Gastroesophageal sphincter (tissue), 4 donors: ENCODE measurements around the gene C9orf78. TPM values are rescaled to one million over a fixed set of nuclear protein-coding genes. Genes with fewer than 3 reads are reported as not detected.
A peak's percentile ranks its signal among the peaks of the same experiment; 100 is the strongest.

Experiments
- ATAC-seq: fragments of 150-250 bp; one replicate; pipeline ENCODE4 v1.9.1; 2016; ENCODE audit warnings: mild to moderate bottlenecking, moderate library complexity
- H3K27ac ChIP-seq, 4 donors: fragments of 200-600 bp; sonication (generic) in 3 of 4; 1 replicate in 3 of 4; 2 replicates in 1 of 4; pipeline ENCODE4 v1.5.1; 2016 to 2019
- H3K27me3 ChIP-seq: fragments of 200-600 bp; sonication (generic); one replicate; pipeline ENCODE4 v1.5.1; 2019
- H3K36me3 ChIP-seq, 2 donors: fragments of 200-600 bp; sonication (generic); one replicate each; pipeline ENCODE4 v1.5.1; 2019; ENCODE audit warnings: control low read depth in 1 of 2
- H3K4me1 ChIP-seq, 3 donors: fragments of 200-600 bp; sonication (generic); 1 replicate in 2 of 3; 2 replicates in 1 of 3; pipeline ENCODE4 v1.5.1; 2016 to 2019; ENCODE audit warnings: control low read depth in 2 of 3
- H3K4me3 ChIP-seq, 2 donors: fragments of 200-600 bp; sonication (generic); one replicate each; pipeline ENCODE4 v1.5.1; 2019; ENCODE audit warnings: mild to moderate bottlenecking in 1 of 2, moderate library complexity in 1 of 2
- H3K9me3 ChIP-seq, 3 donors: fragments of 200-600 bp; sonication (generic); one replicate each; pipeline ENCODE4 v1.5.1; 2017 to 2019; ENCODE audit warnings: control low read depth in 2 of 3
- EP300 ChIP-seq: sonication (generic); formaldehyde crosslinking; IDR thresholded peaks from one replicate; pipeline ENCODE4 v1.6.1; 2017; ENCODE audit warnings: antibody characterized with exemption, mild to moderate bottlenecking
- POLR2A ChIP-seq, 2 donors: fragments of 450-650 bp; IDR thresholded peaks; one replicate each; pipeline ENCODE4 v1.6.1; 2017; ENCODE audit warnings: antibody characterized with exemption in 2 of 2, mild to moderate bottlenecking in 2 of 2, moderate library complexity in 1 of 2
- POLR2AphosphoS5 ChIP-seq: sonication (generic); formaldehyde crosslinking; IDR thresholded peaks from one replicate; pipeline ENCODE4 v1.6.1; 2017; ENCODE audit warnings: antibody characterized with exemption
- WGBS, 2 donors: methylation state at CpG; one replicate each; pipeline ENCODE4 v1.1.5; 2018; ENCODE audit warnings: low coverage in 1 of 2; 5-methylcytosine and 5-hydroxymethylcytosine counted together
- total RNA-seq, 4 donors: library from RNA; depleted of rRNA; stranded (reverse); fragments of >200 nt; gene quantifications; one replicate each; pipeline ENCODE4 v1.1.0, GENCODE V29; 2016
- TF ChIP-seq, protein P1 (sequence below), 4 experiments: fragments of 200-600 bp in 2 of 4; fragments of 450-650 bp in 2 of 4; sonication (generic) in 1 of 4; IDR thresholded peaks; one replicate each; pipeline ENCODE4 v1.5.1; 2017 to 2019; ENCODE audit warnings: antibody characterized with exemption in 4 of 4, mild to moderate bottlenecking in 2 of 4, moderate library complexity in 2 of 4

The C9orf78 gene
- total RNA-seq, 4 donors from 2014 or later: 59.9 to 113 (median 85.0) TPM

DNA sequence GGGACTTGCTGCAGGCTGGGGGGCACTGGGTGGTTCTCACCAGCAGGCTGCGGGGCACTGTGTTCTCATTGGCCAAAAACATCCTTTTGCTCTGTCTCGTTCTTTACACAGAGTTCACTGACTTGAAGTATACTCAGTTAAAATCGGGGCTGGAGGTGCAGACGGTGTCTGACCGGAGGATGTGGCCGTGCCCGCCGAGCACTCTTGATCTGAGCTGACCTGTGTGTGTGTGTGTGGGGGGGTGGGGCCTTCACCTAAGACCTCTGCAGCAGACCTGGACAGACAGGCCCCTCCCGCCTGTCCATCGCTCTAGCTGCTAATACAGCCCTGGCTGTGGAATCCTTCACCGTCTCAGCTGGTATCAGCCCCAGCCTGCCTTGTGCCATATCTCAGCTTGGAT lies 25.0 kb downstream of the C9orf78 start:
- H3K9me3 ChIP-seq: no peaks in the 10 kb centered on the region
- no peak for ATAC-seq
- no peaks in the 10 kb centered on the region for H3K4me1 ChIP-seq
- peaks cover 0 to 87% of the 10 kb centered on the region in 2 donors for H3K36me3 ChIP-seq
- no peak overlapping the region for H3K4me3 ChIP-seq
- 82% methylated on average over 3 of the region's 11 CpGs; no CpG with 5 or more reads in 1 of the 2 donors for WGBS, 2 donors
- H3K27ac ChIP-seq: no peak overlapping the region
- H3K27me3 ChIP-seq: no peaks in the 10 kb centered on the region
- no peak for TF ChIP-seq POLR2AphosphoS5
- TF ChIP-seq, protein P1, sequence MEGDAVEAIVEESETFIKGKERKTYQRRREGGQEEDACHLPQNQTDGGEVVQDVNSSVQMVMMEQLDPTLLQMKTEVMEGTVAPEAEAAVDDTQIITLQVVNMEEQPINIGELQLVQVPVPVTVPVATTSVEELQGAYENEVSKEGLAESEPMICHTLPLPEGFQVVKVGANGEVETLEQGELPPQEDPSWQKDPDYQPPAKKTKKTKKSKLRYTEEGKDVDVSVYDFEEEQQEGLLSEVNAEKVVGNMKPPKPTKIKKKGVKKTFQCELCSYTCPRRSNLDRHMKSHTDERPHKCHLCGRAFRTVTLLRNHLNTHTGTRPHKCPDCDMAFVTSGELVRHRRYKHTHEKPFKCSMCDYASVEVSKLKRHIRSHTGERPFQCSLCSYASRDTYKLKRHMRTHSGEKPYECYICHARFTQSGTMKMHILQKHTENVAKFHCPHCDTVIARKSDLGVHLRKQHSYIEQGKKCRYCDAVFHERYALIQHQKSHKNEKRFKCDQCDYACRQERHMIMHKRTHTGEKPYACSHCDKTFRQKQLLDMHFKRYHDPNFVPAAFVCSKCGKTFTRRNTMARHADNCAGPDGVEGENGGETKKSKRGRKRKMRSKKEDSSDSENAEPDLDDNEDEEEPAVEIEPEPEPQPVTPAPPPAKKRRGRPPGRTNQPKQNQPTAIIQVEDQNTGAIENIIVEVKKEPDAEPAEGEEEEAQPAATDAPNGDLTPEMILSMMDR (IDR thresholded peaks at IDR 0.05): no peak
- no peak for TF ChIP-seq EP300
- TF ChIP-seq POLR2A (IDR thresholded peaks at IDR 0.05): no peak

DNA sequence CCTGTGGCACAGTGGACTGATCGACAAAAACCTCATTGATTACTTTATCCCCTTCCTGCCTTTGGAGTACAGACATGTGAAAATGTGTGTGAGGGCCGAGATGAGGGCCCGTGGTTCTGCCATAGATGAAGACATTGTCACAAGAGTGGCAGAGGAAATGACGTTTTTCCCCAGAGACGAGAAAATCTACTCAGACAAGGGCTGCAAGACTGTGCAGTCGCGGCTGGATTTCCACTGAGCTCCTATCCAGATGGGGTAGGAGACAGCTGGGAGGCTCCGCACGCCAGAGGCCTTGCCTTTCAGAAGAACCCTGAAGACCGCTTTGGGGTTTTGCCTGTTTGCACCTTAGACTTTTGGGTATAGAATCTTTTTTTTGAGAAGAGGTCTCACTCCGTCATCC lies 25.7 kb downstream of the C9orf78 start:
- ATAC-seq: no peak
- Histone ChIP-seq H3K36me3 (peaks cover 0 to 85% of the 10 kb centered on the region in 2 donors), H3K4me1 (peaks cover 0 to 3% (median under 1%) of the 10 kb centered on the region in 3 donors), H3K27ac (no peak overlapping the region), H3K27me3 (no peaks in the 10 kb centered on the region), H3K4me3 (no peak overlapping the region), H3K9me3 (no peaks in the 10 kb centered on the region)
- 84 to 85% methylated on average over 10 to 11 of the region's 11 CpGs for WGBS, 2 donors
- TF ChIP-seq, protein P1 (IDR thresholded peaks at IDR 0.05): no peak

DNA sequence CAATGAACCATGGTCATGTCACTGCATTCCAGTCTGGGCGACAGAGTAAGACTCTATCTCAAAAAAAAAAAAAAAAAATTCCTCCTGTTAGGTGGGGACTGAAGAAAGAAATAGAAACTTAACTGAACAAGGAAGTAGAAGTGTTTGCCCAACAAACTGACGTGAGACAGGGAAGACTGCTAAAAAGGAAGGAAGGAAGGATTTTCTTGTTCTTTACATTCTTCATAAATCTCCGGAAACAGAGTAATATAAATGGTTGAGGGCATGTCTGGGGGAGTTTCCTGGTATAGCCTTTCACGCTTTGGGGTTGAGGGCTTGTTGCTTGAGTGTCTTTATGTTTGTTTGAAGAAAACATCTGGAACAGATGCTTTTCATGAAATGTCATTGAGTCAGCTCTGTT lies 29.0 kb downstream of the C9orf78 start:
- H3K36me3 ChIP-seq: peaks cover 0 to 57% of the 10 kb centered on the region in 2 donors
- peaks cover 0 to 12% (median 8%) of the 10 kb centered on the region in 3 donors for H3K4me1 ChIP-seq
- WGBS, 2 donors: 71 to 83% methylated on average over 3 to 4 of the region's 4 CpGs
- ATAC-seq: no peak
- TF ChIP-seq POLR2AphosphoS5: no peak
- TF ChIP-seq, protein P1 (IDR thresholded peaks at IDR 0.05): no peak
- TF ChIP-seq POLR2A (IDR thresholded peaks at IDR 0.05): no peak
- no peak for TF ChIP-seq EP300
- H3K27ac ChIP-seq: no peak overlapping the region
- H3K9me3 ChIP-seq: no peaks in the 10 kb centered on the region
- no peak overlapping the region for H3K4me3 ChIP-seq
- no peaks in the 10 kb centered on the region for H3K27me3 ChIP-seq

DNA sequence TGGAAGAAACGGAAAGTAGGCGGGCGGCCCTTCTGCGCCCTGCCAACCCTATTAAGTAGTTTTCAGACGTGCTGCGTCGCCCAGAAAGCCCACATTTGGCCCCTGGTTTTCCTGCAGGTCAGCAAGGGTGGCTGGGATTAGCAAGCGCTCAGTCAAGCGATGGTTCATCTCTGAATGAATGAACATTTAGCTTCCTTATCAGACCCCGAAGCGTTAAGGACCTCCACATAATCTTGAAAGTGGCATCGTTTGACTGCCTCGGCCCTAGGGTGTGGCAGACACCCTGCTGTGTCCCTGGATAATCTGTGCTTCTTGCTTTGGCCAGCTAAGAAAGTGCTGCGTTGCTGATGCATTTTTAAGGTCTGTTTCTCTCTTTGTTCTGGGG lies 31.4 kb downstream of the C9orf78 start:
- peaks cover 0 to 12% (median 8%) of the 10 kb centered on the region in 3 donors for H3K4me1 ChIP-seq
- 0% methylated on average over 6 to 12 of the region's 14 CpGs for WGBS, 2 donors
- peaks cover 0 to 36% of the 10 kb centered on the region in 2 donors for H3K36me3 ChIP-seq

More for the DNA sequence above, 31.4 kb downstream of the C9orf78 start:
- no peak for ATAC-seq
- Histone ChIP-seq H3K27ac (peak overlapping the region; percentile 41 to 95 (median 94)), H3K27me3 (no peaks in the 10 kb centered on the region), H3K9me3 (no peaks in the 10 kb centered on the region), H3K4me3 (peak overlapping the region; percentile 62 to 96)
- TF ChIP-seq, protein P1 (IDR thresholded peaks at IDR 0.05): no peak
- TF ChIP-seq EP300 (no peak), POLR2AphosphoS5 (no peak)
